Activated CD8-positive, alpha-beta memory T cell treated with anti-CD3 and anti-CD28 coated beads for 4 hours (primary cell): ENCODE measurements around the gene RND1.

Experiments used
- DNase-seq, 2 donors: peaks; one replicate each; pipeline ENCODE4 v3.0.0-alpha.2; 2020; ENCODE audit warnings: low read depth in 2 of 2

The RND1 gene

GRCh38 chr12:48810903-48811431 lies 54.7 kb downstream of the RND1 start:
- no peak for DNase-seq

DNA sequence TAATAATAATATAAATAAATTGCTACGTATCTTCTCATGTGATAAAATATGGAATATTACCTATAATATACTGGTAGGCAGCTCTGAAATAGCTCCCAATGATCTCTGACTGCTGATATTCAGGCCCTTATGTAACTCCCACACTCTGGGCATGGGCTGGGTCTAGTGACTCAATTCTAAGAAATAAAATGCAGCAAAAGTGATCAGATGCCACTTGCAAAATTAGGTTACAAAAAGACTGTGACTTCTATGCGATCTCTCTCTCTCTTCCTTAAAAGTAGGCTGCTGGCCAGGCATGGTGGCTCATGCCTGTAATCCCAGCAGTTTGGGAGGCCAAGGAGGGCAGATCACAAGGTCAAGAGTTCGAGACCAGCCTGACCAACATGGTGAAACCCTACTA lies 57.7 kb downstream of the RND1 start:
- no peak for DNase-seq
